WI38 (cell line): ENCODE measurements around the gene THAP9.
"Not testable (repeated sequence)": the region's sequence is repeated elsewhere in the genome, so short reads cannot be mapped to it uniquely, and the experiment has no call there.

Experiments
- H3K4me3 ChIP-seq: 2 replicates; pipeline ENCODE4 v1.5.1; 2011; ENCODE audit warnings: low read depth, mild to moderate bottlenecking, control low read depth, low read length
- CTCF ChIP-seq: IDR thresholded peaks from 2 replicates; pipeline ENCODE4 v1.5.1; 2012; ENCODE audit warnings: low read depth, mild to moderate bottlenecking, control low read depth, low read length

THAP9 gene

GRCh38 chr4:82900411-82901182 is at the start of gene THAP9:
THAP9 (plus strand) TSS chr4:82900735; CDS start chr4:82900803, 68 bp downstream.
- TF ChIP-seq CTCF = no peak
- H3K4me3 ChIP-seq = peak within 1 kb of the TSS; percentile 96

GRCh38 chr4:82851318-82851717 is 49.2 kb upstream of the THAP9 start:
- TF ChIP-seq CTCF = no peak
- H3K4me3 ChIP-seq = no peak overlapping the region

GRCh38 chr4:82851885-82852750 is 48.4 kb upstream of the THAP9 start:
- no peak overlapping the region for H3K4me3 ChIP-seq
- TF ChIP-seq CTCF = peak; percentile 15; the same call in 1 of the 2 replicates

GRCh38 chr4:82852751-82853285 is 47.7 kb upstream of the THAP9 start:
- TF ChIP-seq CTCF = no peak
- H3K4me3 ChIP-seq = no peak overlapping the region

- not testable (repeated sequence) for H3K4me3 ChIP-seq
These were observed 40.0 kb upstream of the THAP9 start for GRCh38 chr4:82860487-82860886.

- no peak overlapping the region for H3K4me3 ChIP-seq
- no peak for TF ChIP-seq CTCF
These were observed 39.0 kb upstream of the THAP9 start for GRCh38 chr4:82861529-82861928.

GRCh38 chr4:82864336-82864979 is 36.1 kb upstream of the THAP9 start:
- no peak overlapping the region for H3K4me3 ChIP-seq
- no peak for TF ChIP-seq CTCF
